ENCODE data around the gene CRB3. TPM values are rescaled to one million over a fixed set of nuclear protein-coding genes. Genes with fewer than 3 reads are reported as not detected.

The CRB3 gene
- total RNA-seq, 3 donors from 2014 or later, result 0.48 to 30.7 (median 24.6) TPM

- H3K9me3 ChIP-seq, result no peaks in the 10 kb centered on the region
- no peak for TF ChIP-seq POLR2AphosphoS5 (IDR thresholded peaks at IDR 0.05)
- TF ChIP-seq, protein P1, sequence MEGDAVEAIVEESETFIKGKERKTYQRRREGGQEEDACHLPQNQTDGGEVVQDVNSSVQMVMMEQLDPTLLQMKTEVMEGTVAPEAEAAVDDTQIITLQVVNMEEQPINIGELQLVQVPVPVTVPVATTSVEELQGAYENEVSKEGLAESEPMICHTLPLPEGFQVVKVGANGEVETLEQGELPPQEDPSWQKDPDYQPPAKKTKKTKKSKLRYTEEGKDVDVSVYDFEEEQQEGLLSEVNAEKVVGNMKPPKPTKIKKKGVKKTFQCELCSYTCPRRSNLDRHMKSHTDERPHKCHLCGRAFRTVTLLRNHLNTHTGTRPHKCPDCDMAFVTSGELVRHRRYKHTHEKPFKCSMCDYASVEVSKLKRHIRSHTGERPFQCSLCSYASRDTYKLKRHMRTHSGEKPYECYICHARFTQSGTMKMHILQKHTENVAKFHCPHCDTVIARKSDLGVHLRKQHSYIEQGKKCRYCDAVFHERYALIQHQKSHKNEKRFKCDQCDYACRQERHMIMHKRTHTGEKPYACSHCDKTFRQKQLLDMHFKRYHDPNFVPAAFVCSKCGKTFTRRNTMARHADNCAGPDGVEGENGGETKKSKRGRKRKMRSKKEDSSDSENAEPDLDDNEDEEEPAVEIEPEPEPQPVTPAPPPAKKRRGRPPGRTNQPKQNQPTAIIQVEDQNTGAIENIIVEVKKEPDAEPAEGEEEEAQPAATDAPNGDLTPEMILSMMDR (IDR thresholded peaks at IDR 0.05), result no peak
- no peak for TF ChIP-seq POLR2A (IDR thresholded peaks at IDR 0.05)
- no peaks in the 10 kb centered on the region for H3K4me1 ChIP-seq
- intact Hi-C loops (cut with DNase I; ENCODE audit: low total_unique reads), result no loop called here
- H3K27me3 ChIP-seq, result no peaks in the 10 kb centered on the region
- H3K27ac ChIP-seq, result no peak overlapping the region
- no peak overlapping the region for H3K4me3 ChIP-seq
- no peak for DNase-seq (ENCODE audit: low spot score in 2 of 2)
- no peaks in the 10 kb centered on the region for H3K36me3 ChIP-seq
Observed at GRCh38 chr19:6514926-6515544, 51.0 kb downstream of the CRB3 start.

- TF ChIP-seq POLR2A (IDR thresholded peaks at IDR 0.05) (no peak), POLR2AphosphoS5 (IDR thresholded peaks at IDR 0.05) (no peak)
- TF ChIP-seq, protein P1 (IDR thresholded peaks at IDR 0.05), result no peak
- Histone ChIP-seq H3K9me3 (no peaks in the 10 kb centered on the region), H3K27me3 (no peaks in the 10 kb centered on the region), H3K4me3 (peak overlapping the region; percentile 52 to 87 (median 71)), H3K36me3 (no peaks in the 10 kb centered on the region), H3K4me1 (no peaks in the 10 kb centered on the region), H3K27ac (peak overlapping the region; percentile 60 to 75)
- peak; percentile 73 to 78 for DNase-seq (ENCODE audit: low spot score in 2 of 2)
- intact Hi-C loops (cut with DNase I; ENCODE audit: low total_unique reads), result no loop called here
Observed at GRCh38 chr19:6516018-6516658, 52.1 kb downstream of the CRB3 start.

Other genes starting within 250 kb of the CRB3 start
- gene MLLT1, start 184.3 kb upstream of the CRB3 start, total RNA-seq, result 10 to 100 TPM; 13.6 to 16.4 (median 13.8) TPM
- under 1 TPM in 1 of 3 donors, not detected in 2; 0.33 TPM for gene ACER1, start 130.7 kb upstream of the CRB3 start, total RNA-seq
- gene CLPP, start 102.7 kb upstream of the CRB3 start, total RNA-seq, result 10 to 100 TPM; 72.3 to 96.7 (median 75.8) TPM
- 100 to 1,000 TPM in 1 of 3 donors, 10 to 100 TPM in 2; 68.3 to 101 (median 76.7) TPM for gene ALKBH7, start 91.5 kb upstream of the CRB3 start, total RNA-seq
- under 1 TPM; 0.32 to 0.66 (median 0.59) TPM for gene PSPN, start 88.3 kb upstream of the CRB3 start, total RNA-seq
- 10 to 100 TPM; 46.7 to 51.0 (median 48.5) TPM for gene GTF2F1, start 71.1 kb upstream of the CRB3 start, total RNA-seq
- gene KHSRP, start 39.5 kb upstream of the CRB3 start, total RNA-seq, result 10 to 100 TPM; 71.4 to 76.1 (median 73.0) TPM
- under 1 TPM in 1 of 3 donors, not detected in 2; 0.44 TPM for gene SLC25A41, start 30.5 kb upstream of the CRB3 start, total RNA-seq
- gene SLC25A23, start 4.5 kb upstream of the CRB3 start, total RNA-seq, result 10 to 100 TPM; 14.0 to 37.8 (median 18.4) TPM
- gene DENND1C, start 17.5 kb downstream of the CRB3 start, total RNA-seq, result 1 to 10 TPM; 1.3 to 3.2 (median 2.5) TPM
- under 1 TPM in 1 of 3 donors, not detected in 2; 0.48 TPM for gene TUBB4A, start 38.0 kb downstream of the CRB3 start, total RNA-seq
- gene TNFSF9, start 66.8 kb downstream of the CRB3 start, total RNA-seq, result 1 to 10 TPM in 1 of 3 donors, under 1 TPM in 2; 0.33 to 1.6 (median 0.44) TPM
- gene CD70, start 126.9 kb downstream of the CRB3 start, total RNA-seq, result not detected
- gene TNFSF14, start 205.9 kb downstream of the CRB3 start, total RNA-seq, result 1 to 10 TPM in 2 of 3 donors, under 1 TPM in 1; 0.96 to 8.3 (median 2.9) TPM